IMR-90 (cell line): ENCODE data around the gene DCAF11.

Experiments
- POLR2A ChIP-seq: IDR thresholded peaks from 2 replicates; pipeline ENCODE4 v1.6.1; 2012; ENCODE audit warnings: mild to moderate bottlenecking, low read depth, low read length
- RFX5 ChIP-seq: IDR thresholded peaks from 2 replicates; pipeline ENCODE4 v1.8.0; 2012; ENCODE audit warnings: low read depth, mild to moderate bottlenecking, low read length, moderate library complexity
- SMC3 ChIP-seq: fragments of 150-350 bp; IDR thresholded peaks from 2 replicates; pipeline ENCODE4 v1.6.1; 2016; ENCODE audit warnings: low read depth, mild to moderate bottlenecking, antibody characterized with exemption, low read length, moderate library complexity
- TF ChIP-seq, protein P1 (sequence below): conservative IDR thresholded peaks from 2 replicates; pipeline ENCODE4 v1.5.1; 2012; ENCODE audit warnings: mild to moderate bottlenecking, low read depth, low read length, improper control_type of control experiment

DNA sequence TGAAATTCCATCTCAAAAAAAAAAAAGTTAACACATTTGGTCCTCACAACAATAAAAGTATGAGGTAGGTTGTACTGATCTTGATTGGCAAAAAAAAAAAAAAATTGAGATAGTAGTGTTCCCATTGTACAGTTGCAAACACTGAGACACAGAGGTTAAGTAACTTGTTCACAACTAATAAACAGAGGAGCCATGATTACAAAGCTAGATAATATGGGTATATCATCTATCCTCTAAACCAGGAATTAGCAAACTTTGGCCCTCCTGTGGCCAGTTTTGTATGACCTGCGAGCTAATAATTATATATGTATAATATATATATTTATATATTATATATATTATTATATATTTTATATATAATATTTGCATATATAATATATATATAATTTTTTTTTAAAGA is 19.2 kb downstream of the DCAF11 start:
- TF ChIP-seq, protein P1, sequence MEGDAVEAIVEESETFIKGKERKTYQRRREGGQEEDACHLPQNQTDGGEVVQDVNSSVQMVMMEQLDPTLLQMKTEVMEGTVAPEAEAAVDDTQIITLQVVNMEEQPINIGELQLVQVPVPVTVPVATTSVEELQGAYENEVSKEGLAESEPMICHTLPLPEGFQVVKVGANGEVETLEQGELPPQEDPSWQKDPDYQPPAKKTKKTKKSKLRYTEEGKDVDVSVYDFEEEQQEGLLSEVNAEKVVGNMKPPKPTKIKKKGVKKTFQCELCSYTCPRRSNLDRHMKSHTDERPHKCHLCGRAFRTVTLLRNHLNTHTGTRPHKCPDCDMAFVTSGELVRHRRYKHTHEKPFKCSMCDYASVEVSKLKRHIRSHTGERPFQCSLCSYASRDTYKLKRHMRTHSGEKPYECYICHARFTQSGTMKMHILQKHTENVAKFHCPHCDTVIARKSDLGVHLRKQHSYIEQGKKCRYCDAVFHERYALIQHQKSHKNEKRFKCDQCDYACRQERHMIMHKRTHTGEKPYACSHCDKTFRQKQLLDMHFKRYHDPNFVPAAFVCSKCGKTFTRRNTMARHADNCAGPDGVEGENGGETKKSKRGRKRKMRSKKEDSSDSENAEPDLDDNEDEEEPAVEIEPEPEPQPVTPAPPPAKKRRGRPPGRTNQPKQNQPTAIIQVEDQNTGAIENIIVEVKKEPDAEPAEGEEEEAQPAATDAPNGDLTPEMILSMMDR = no peak
- TF ChIP-seq RFX5 (no peak), POLR2A (no peak), SMC3 (no peak)
